Parathyroid adenoma (tissue), 2 donors: ENCODE results near the gene MGST3.

Source experiments
- H2AFZ ChIP-seq: fragments of 300-600 bp; sonication (generic); one replicate; pipeline ENCODE4 v1.7.0; 2017; ENCODE audit warnings: antibody characterized with exemption, mild to moderate bottlenecking
- H3K27ac ChIP-seq: fragments of 300-600 bp; sonication (generic); one replicate; pipeline ENCODE4 v1.7.0; 2017
- H3K27me3 ChIP-seq: fragments of 300-600 bp; sonication (generic); one replicate; pipeline ENCODE4 v1.7.0; 2017; ENCODE audit warnings: low read length; ENCODE audit not compliant: control insufficient read depth, insufficient read depth
- H3K36me3 ChIP-seq: fragments of 300-600 bp; sonication (generic); one replicate; pipeline ENCODE4 v1.7.0; 2017; ENCODE audit warnings: low read length; ENCODE audit not compliant: control insufficient read depth, insufficient read depth
- H3K4me1 ChIP-seq: fragments of 300-600 bp; sonication (generic); one replicate; pipeline ENCODE4 v1.7.0; 2017; ENCODE audit warnings: control low read depth
- H3K4me2 ChIP-seq: fragments of 300-600 bp; sonication (generic); one replicate; pipeline ENCODE4 v1.7.0; 2017; ENCODE audit warnings: low read length
- H3K4me3 ChIP-seq: fragments of 300-600 bp; sonication (generic); one replicate; pipeline ENCODE4 v1.7.0; 2017; ENCODE audit warnings: low read depth, low read length
- H3K79me2 ChIP-seq: fragments of 300-600 bp; sonication (generic); one replicate; pipeline ENCODE4 v1.7.0; 2017; ENCODE audit warnings: control low read depth
- H3K9ac ChIP-seq: fragments of 300-600 bp; sonication (generic); one replicate; pipeline ENCODE4 v1.7.0; 2017; ENCODE audit warnings: mild to moderate bottlenecking
- H3K9me3 ChIP-seq: fragments of 300-600 bp; sonication (generic); one replicate; pipeline ENCODE4 v1.7.0; 2017; ENCODE audit warnings: low read length; ENCODE audit not compliant: control insufficient read depth
- CTCF ChIP-seq: fragments of 300-600 bp; sonication (generic); IDR thresholded peaks from one replicate; pipeline ENCODE4 v1.7.0; 2017; ENCODE audit warnings: antibody characterized with exemption, mild to moderate bottlenecking
- donor health status: primary hyperparathyroidism.

Gene MGST3

GRCh38 chr1:165616054-165616612 is 14.9 kb upstream of the MGST3 start:
- Histone ChIP-seq H3K27ac (no peak overlapping the region), H2AFZ (no peak overlapping the region), H3K27me3 (no peaks in the 10 kb centered on the region), H3K4me1 (no peaks in the 10 kb centered on the region), H3K4me2 (no peak overlapping the region), H3K79me2 (no peaks in the 10 kb centered on the region), H3K4me3 (no peak overlapping the region), H3K9me3 (no peaks in the 10 kb centered on the region), H3K36me3 (no peaks in the 10 kb centered on the region), H3K9ac (no peak overlapping the region)
- no peak for TF ChIP-seq CTCF

GRCh38 chr1:165616987-165617546 is 14.0 kb upstream of the MGST3 start:
- Histone ChIP-seq H3K79me2 (no peaks in the 10 kb centered on the region), H3K27ac (no peak overlapping the region), H3K9ac (no peak overlapping the region), H3K9me3 (no peaks in the 10 kb centered on the region), H2AFZ (no peak overlapping the region), H3K4me2 (no peak overlapping the region), H3K36me3 (no peaks in the 10 kb centered on the region), H3K4me1 (no peaks in the 10 kb centered on the region), H3K27me3 (no peaks in the 10 kb centered on the region), H3K4me3 (no peak overlapping the region)
- no peak for TF ChIP-seq CTCF

GRCh38 chr1:165619647-165620151 is 11.3 kb upstream of the MGST3 start:
- no peak overlapping the region for H3K4me2 ChIP-seq
- no peaks in the 10 kb centered on the region for H3K27me3 ChIP-seq
- no peaks in the 10 kb centered on the region for H3K79me2 ChIP-seq
- H3K4me1 ChIP-seq, result no peaks in the 10 kb centered on the region
- no peak for TF ChIP-seq CTCF
- no peak overlapping the region for H3K9ac ChIP-seq
- no peak overlapping the region for H3K4me3 ChIP-seq
- H2AFZ ChIP-seq, result no peak overlapping the region
- no peak overlapping the region for H3K27ac ChIP-seq
- H3K9me3 ChIP-seq, result no peaks in the 10 kb centered on the region
- H3K36me3 ChIP-seq, result no peaks in the 10 kb centered on the region

DNA sequence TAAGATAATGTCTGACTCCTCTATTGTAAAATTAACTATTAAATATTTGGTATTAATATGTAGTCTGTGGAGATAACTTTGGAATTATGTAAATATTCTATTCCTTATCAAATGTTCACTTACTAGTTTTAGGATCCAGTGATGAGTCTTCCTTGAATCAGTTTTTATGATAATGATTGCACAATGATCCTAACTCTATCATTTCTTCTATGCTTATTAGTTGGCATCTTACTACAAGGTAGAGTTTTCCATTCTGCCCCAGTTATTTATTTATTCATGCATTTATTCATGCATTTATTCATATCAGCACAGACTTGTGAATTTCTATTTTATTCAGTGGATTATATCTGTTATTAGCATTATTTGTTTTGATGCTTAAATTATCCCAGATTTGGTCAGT is 7.4 kb upstream of the MGST3 start:
- TF ChIP-seq CTCF, result no peak
- no peak overlapping the region for H3K27ac ChIP-seq
- no peak overlapping the region for H3K4me3 ChIP-seq

DNA sequence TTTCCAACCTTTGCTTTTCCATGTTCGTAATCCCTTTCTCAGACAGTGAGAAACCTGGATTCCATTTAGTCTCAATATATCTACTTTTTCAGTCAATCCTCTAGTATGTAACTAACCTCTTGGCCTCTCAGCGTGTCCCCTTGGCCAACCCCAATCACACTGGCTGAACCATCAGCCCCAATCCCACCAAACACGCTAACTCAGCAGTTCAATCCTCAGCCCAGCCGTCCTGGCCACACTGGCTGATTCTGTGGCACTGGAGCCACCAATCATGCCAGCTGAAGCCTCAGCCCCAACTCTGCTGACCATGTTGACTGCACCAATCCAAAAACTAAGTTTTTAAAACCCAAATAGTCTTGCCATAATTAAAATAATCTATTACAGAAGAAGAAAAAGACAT is 6.6 kb upstream of the MGST3 start:
- no peak overlapping the region for H2AFZ ChIP-seq
- no peaks in the 10 kb centered on the region for H3K27me3 ChIP-seq
- TF ChIP-seq CTCF, result no peak
- H3K4me1 ChIP-seq, result no peaks in the 10 kb centered on the region
- no peak overlapping the region for H3K4me2 ChIP-seq
- H3K79me2 ChIP-seq, result no peaks in the 10 kb centered on the region
- no peaks in the 10 kb centered on the region for H3K36me3 ChIP-seq
- no peak overlapping the region for H3K27ac ChIP-seq
- no peaks in the 10 kb centered on the region for H3K9me3 ChIP-seq
- no peak overlapping the region for H3K4me3 ChIP-seq
- no peak overlapping the region for H3K9ac ChIP-seq

More for the DNA sequence above, 7.4 kb upstream of the MGST3 start:
- no peaks in the 10 kb centered on the region for H3K4me1 ChIP-seq
- no peak overlapping the region for H3K9ac ChIP-seq
- no peaks in the 10 kb centered on the region for H3K27me3 ChIP-seq
- H3K79me2 ChIP-seq, result no peaks in the 10 kb centered on the region
- no peaks in the 10 kb centered on the region for H3K9me3 ChIP-seq
- H3K4me2 ChIP-seq, result no peak overlapping the region
- no peaks in the 10 kb centered on the region for H3K36me3 ChIP-seq
- H2AFZ ChIP-seq, result no peak overlapping the region
